K562 (cell line): ENCODE data around the gene CALR3. TPM values are rescaled to one million over a fixed set of nuclear protein-coding genes. Genes with fewer than 3 reads are reported as not detected.

Source experiments
- ATAC-seq: fragments of 200-7000 bp; cut with Tn5 transposase; 3 replicates; pipeline ENCODE4 v1.9.1; 2020; ENCODE audit warnings: moderate library complexity
- BruUV-seq: library from RNA; stranded (reverse); fragments of 400-500 nt; replicated peaks from 2 replicates; lab custom pipeline; 2021; lab: Mats Ljungman, UMichigan
- CTCF ChIA-PET: fragments of 300-600 bp; formaldehyde crosslinking; extraction: SDS; loops from one replicate; lab custom pipeline; 2021; ENCODE audit warnings: low intra/inter-chr PET ratio; lab: Yijun Ruan, JAX
- POLR2A ChIA-PET: fragments of 300-600, 350-650 bp; sonication (Branson Sonifier 250); formaldehyde crosslinking; extraction: SDS; loops from one replicate; lab custom pipeline; 2021; ENCODE audit warnings: antibody characterized with exemption, inconsistent platforms; lab: Yijun Ruan, JAX
- DNase-seq, 4 experiments: peaks; one replicate each; pipeline versions ENCODE4 v3.0.0 to v3.0.0-alpha.2; 2011 to 2018; ENCODE audit warnings: low spot score in 3 of 4, mixed read lengths in 3 of 4; ENCODE audit errors: extremely low read depth in 1 of 4
- FAIRE-seq: peaks from 2 replicates; lab custom pipeline; 2011; peaks lifted over from hg19 to GRCh38; lab: Jason Lieb, UNC
- H2AFZ ChIP-seq: 2 replicates; pipeline ENCODE4 v1.6.0; 2011; ENCODE audit warnings: low read depth, low read length, control low read depth, inconsistent platforms
- H3K27ac ChIP-seq: fragments of 200-600 bp; 3 replicates; pipeline ENCODE4 v1.8.0; 2011; ENCODE audit warnings: low read depth, mild to moderate bottlenecking, control low read depth, inconsistent platforms, low read length, moderate library complexity, mixed read lengths; ENCODE audit errors: extremely low read depth
- H3K27me3 ChIP-seq, 2 experiments: fragments of 300-600 bp in 1 of 2; 2 replicates in 1 of 2; 3 replicates in 1 of 2; pipeline versions ENCODE4 v1.6.0 to v1.8.0; 2011; ENCODE audit warnings: inconsistent platforms in 2 of 2, low read length in 2 of 2, mild to moderate bottlenecking in 1 of 2, mixed read lengths in 1 of 2, moderate library complexity in 1 of 2; ENCODE audit not compliant: control insufficient read depth in 2 of 2, insufficient read depth in 2 of 2
- H3K36me3 ChIP-seq: fragments of 300-600 bp; 3 replicates; pipeline ENCODE4 v1.8.0; 2011; ENCODE audit warnings: mild to moderate bottlenecking, low read length, inconsistent platforms; ENCODE audit not compliant: control insufficient read depth, insufficient read depth
- H3K4me1 ChIP-seq, 2 experiments: fragments of 200-600 bp in 1 of 2; replicated peaks in 1 of 2; 2 replicates in 1 of 2; 3 replicates in 1 of 2; pipeline versions ENCODE4 v1.5.1 to v1.8.0; 2011; ENCODE audit warnings: inconsistent platforms in 2 of 2, low read length in 2 of 2, mild to moderate bottlenecking in 1 of 2, mixed read lengths in 1 of 2, moderate library complexity in 1 of 2; ENCODE audit not compliant: control insufficient read depth in 2 of 2, insufficient read depth in 2 of 2
- H3K4me2 ChIP-seq: 2 replicates; pipeline ENCODE4 v1.6.1; 2011; ENCODE audit warnings: low read length, control low read depth, inconsistent platforms, mixed read lengths; ENCODE audit not compliant: insufficient read depth
- H3K4me3 ChIP-seq: fragments of 200-600 bp; sonication (generic), shearing (Covaris generic); 2 replicates; pipeline ENCODE4 v1.5.1; 2016; ENCODE audit warnings: control low read depth, inconsistent platforms
- H3K79me2 ChIP-seq: fragments of 200-600 bp; 3 replicates; pipeline ENCODE4 v1.8.0; 2011; ENCODE audit warnings: low read length, inconsistent platforms; ENCODE audit not compliant: control insufficient read depth, insufficient read depth
- H3K9ac ChIP-seq, 2 experiments: 2 replicates each; pipeline versions ENCODE4 v1.6.0 to v1.6.1; 2011; ENCODE audit warnings: low read depth in 2 of 2, low read length in 2 of 2, control low read depth in 1 of 2, inconsistent platforms in 1 of 2, mild to moderate bottlenecking in 1 of 2, mixed read lengths in 1 of 2; ENCODE audit not compliant: insufficient read depth in 1 of 2
- H3K9me1 ChIP-seq: one replicate; pipeline ENCODE4 v1.6.0; 2011; ENCODE audit warnings: inconsistent platforms, mild to moderate bottlenecking, low read length, moderate library complexity; ENCODE audit not compliant: control insufficient read depth, insufficient read depth
- H3K9me3 ChIP-seq: replicated peaks from 2 replicates; pipeline ENCODE4 v1.5.1; 2011; ENCODE audit warnings: low read depth, low read length, inconsistent platforms; ENCODE audit not compliant: control insufficient read depth, insufficient read depth
- H4K20me1 ChIP-seq: replicated peaks from 2 replicates; pipeline ENCODE4 v1.6.1; 2011; ENCODE audit warnings: low read length, inconsistent platforms, mixed read lengths; ENCODE audit not compliant: control insufficient read depth, insufficient read depth
- C11orf30 ChIP-seq: fragments of 450-650 bp; IDR thresholded peaks from 2 replicates; pipeline ENCODE4 v1.6.1; 2016; ENCODE audit warnings: low read depth, mild to moderate bottlenecking
- FOSL1 ChIP-seq: fragments of 200-800 bp; sonication (Bioruptor generic); conservative IDR thresholded peaks from 2 replicates; pipeline ENCODE4 v1.6.1; 2016; ENCODE audit warnings: missing genetic modification characterization, missing compliant biosample characterization
- GATA2 ChIP-seq: sonication (generic); formaldehyde crosslinking; IDR thresholded peaks from 2 replicates; pipeline ENCODE4 v1.4.0; 2020; ENCODE audit warnings: mild to moderate bottlenecking, missing genetic modification reagents
- NRF1 ChIP-seq, 2 experiments: fragments of 450-650 bp; IDR thresholded peaks in 1 of 2; conservative IDR thresholded peaks in 1 of 2; 2 replicates each; pipeline ENCODE4 v1.6.1; 2014; ENCODE audit warnings: mild to moderate bottlenecking in 2 of 2
- RAD21 ChIP-seq, 2 experiments: fragments of 250-450 bp in 1 of 2; fragments of 450-650 bp in 1 of 2; sonication (Bioruptor Pico) in 1 of 2; formaldehyde crosslinking in 1 of 2; IDR thresholded peaks in 1 of 2; conservative IDR thresholded peaks in 1 of 2; 2 replicates each; pipeline versions ENCODE4 v1.4.0 to v1.8.0; 2020 to 2022; ENCODE audit warnings: mild to moderate bottlenecking in 2 of 2, moderate library complexity in 1 of 2
- ZNF444 ChIP-seq: fragments of 250-450 bp; sonication (Bioruptor Pico); IDR thresholded peaks from 2 replicates; pipeline ENCODE4 v1.4.0; 2020; ENCODE audit warnings: mild to moderate bottlenecking, moderate library complexity
- ZNF699 ChIP-seq: fragments of 250-450 bp; sonication (Bioruptor Pico); IDR thresholded peaks from 2 replicates; pipeline ENCODE4 v1.8.0; 2021; ENCODE audit warnings: mild to moderate bottlenecking, moderate library complexity; ENCODE audit not compliant: insufficient replicate concordance
- ZSCAN29 ChIP-seq: fragments of 450-650 bp; IDR thresholded peaks from 2 replicates; pipeline ENCODE4 v1.6.1; 2017
- WGBS: fragments of 100-300 bp; shearing (Covaris generic); methylation state at CpG from one replicate; pipeline ENCODE4 v1.1.6; 2016; ENCODE audit warnings: low coverage, mixed read lengths; ENCODE audit not compliant: insufficient coverage; ENCODE audit errors: missing lambda C conversion rate; 5-methylcytosine and 5-hydroxymethylcytosine counted together
- in situ Hi-C: fragments of 300-500 bp; cut with MboI; formaldehyde crosslinking; loops from 4 replicates; pipeline ENCODE4 v1.15.0; 2018; ENCODE audit warnings: inconsistent platforms, mixed read lengths
- intact Hi-C: fragments of 100-400 bp; cut with micrococcal nuclease; formaldehyde crosslinking; loops from 2 replicates; pipeline ENCODE4 v1.14.2; 2022
- polyA plus RNA-seq, 8 experiments: library from polyadenylated mRNA; depleted of rRNA in 4 of 8; stranded (reverse) in 5 of 8; unstranded in 3 of 8; fragments of >200 nt; fragmentation: Nextera tagmentation in 2 of 8; fragmentation: Illumina TruSeq in 1 of 8; extraction: Ambion mirVana in 2 of 8; extraction: Trizol in 1 of 8; gene quantifications; 2 replicates each; pipeline versions ENCODE4 v1.2.1 to v1.2.3, GENCODE V29; 2011 to 2014; ENCODE audit warnings: inconsistent platforms in 1 of 8, missing spikeins in 1 of 8
- total RNA-seq, 7 experiments: library from RNA; depleted of rRNA in 6 of 7; stranded (reverse); fragments of >200 nt in 6 of 7; fragmentation: Illumina TruSeq in 2 of 7; extraction: Trizol in 2 of 7; gene quantifications; 2 replicates each; pipeline versions ENCODE4 v1.2.1 to v1.2.3, GENCODE V29; 2011 to 2021; ENCODE audit warnings: low replicate concordance in 1 of 7
- TF ChIP-seq, protein P1 (sequence below): fragments of 450-650 bp; IDR thresholded peaks from 2 replicates; pipeline ENCODE4 v1.6.1; 2016; ENCODE audit warnings: borderline replicate concordance
- TF ChIP-seq, protein P2 (sequence below), 2 experiments: IDR thresholded peaks in 1 of 2; conservative IDR thresholded peaks in 1 of 2; 2 replicates each; pipeline ENCODE4 v1.6.1; 2016; ENCODE audit warnings: low read depth in 2 of 2, mild to moderate bottlenecking in 1 of 2, missing compliant biosample characterization in 1 of 2, missing genetic modification characterization in 1 of 2, moderate library complexity in 1 of 2

The CALR3 gene
- total and polyA plus RNA-seq, 9 of the 15 experiments (the other 6 are each of a cell fraction or from before 2014, with no cell fraction given), result 0.15 to 0.41 (median 0.22) TPM; not detected in 4

DNA sequence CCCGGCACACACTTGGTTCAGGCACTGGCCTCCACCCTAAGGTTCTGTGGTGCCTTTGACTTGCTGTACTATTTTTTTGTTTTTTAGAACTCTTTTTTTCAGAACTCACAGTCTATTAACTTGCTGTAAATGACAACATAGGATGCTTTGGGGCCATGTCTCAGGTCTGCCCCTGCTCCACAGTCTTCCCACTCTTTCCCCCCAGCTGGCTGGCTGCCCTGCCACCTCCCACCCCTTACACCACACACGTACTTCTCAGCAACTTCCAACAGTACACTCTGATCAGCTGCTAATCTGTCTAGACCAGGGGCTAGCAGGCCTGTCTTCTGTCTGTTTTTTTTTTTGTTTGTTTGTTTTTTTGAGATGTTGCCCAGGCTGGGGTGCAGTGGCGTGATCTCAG lies 8.3 kb upstream of the CALR3 start:
- intact Hi-C loops, result no loop called here
- TF ChIP-seq RAD21 (CRISPR knock-in tag; conservative IDR thresholded peaks at IDR 0.05 in 1 of 2, IDR thresholded peaks at IDR 0.05 in 1 of 2) (no peak), GATA2 (no peak), FOSL1 (tag) (no peak), ZNF444 (CRISPR knock-in tag) (no peak), NRF1 (conservative IDR thresholded peaks at IDR 0.05 in 1 of 2, IDR thresholded peaks at IDR 0.05 in 1 of 2) (no peak), ZSCAN29 (no peak), C11orf30 (no peak), ZNF699 (CRISPR knock-in tag) (no peak)
- TF ChIP-seq, protein P1, sequence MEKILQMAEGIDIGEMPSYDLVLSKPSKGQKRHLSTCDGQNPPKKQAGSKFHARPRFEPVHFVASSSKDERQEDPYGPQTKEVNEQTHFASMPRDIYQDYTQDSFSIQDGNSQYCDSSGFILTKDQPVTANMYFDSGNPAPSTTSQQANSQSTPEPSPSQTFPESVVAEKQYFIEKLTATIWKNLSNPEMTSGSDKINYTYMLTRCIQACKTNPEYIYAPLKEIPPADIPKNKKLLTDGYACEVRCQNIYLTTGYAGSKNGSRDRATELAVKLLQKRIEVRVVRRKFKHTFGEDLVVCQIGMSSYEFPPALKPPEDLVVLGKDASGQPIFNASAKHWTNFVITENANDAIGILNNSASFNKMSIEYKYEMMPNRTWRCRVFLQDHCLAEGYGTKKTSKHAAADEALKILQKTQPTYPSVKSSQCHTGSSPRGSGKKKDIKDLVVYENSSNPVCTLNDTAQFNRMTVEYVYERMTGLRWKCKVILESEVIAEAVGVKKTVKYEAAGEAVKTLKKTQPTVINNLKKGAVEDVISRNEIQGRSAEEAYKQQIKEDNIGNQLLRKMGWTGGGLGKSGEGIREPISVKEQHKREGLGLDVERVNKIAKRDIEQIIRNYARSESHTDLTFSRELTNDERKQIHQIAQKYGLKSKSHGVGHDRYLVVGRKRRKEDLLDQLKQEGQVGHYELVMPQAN, result no peak
- TF ChIP-seq, protein P2, sequence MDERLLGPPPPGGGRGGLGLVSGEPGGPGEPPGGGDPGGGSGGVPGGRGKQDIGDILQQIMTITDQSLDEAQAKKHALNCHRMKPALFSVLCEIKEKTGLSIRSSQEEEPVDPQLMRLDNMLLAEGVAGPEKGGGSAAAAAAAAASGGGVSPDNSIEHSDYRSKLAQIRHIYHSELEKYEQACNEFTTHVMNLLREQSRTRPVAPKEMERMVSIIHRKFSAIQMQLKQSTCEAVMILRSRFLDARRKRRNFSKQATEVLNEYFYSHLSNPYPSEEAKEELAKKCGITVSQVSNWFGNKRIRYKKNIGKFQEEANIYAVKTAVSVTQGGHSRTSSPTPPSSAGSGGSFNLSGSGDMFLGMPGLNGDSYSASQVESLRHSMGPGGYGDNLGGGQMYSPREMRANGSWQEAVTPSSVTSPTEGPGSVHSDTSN (CRISPR knock-in tag; IDR thresholded peaks at IDR 0.05; ENCODE audit: low read depth), result no peak
- TF ChIP-seq, protein P2 (tag; conservative IDR thresholded peaks at IDR 0.05; ENCODE audit: low read depth), result no peak
- H3K4me3 ChIP-seq, result no peak overlapping the region
- H3K9me1 ChIP-seq, result no peaks in the 10 kb centered on the region
- H3K36me3 ChIP-seq, result peaks cover 30% of the 10 kb centered on the region; the same call in 2 of the 3 replicates
- H3K9me3 ChIP-seq, result no peaks in the 10 kb centered on the region
- H3K79me2 ChIP-seq, result no peaks in the 10 kb centered on the region
- 84% methylated on average over 3 of the region's 3 CpGs for WGBS
- no peak overlapping the region for H3K4me2 ChIP-seq
- BruUV-seq, result no TSS peak
- DNase-seq (no peak), ATAC-seq (no peak), FAIRE-seq (no peak)
- H3K9ac ChIP-seq, result no peak overlapping the region
- ChIA-PET POLR2A (no interaction called here), CTCF (no interaction called here)
- H2AFZ ChIP-seq, result no peak overlapping the region
- H3K27ac ChIP-seq, result no peak overlapping the region
- H3K27me3 ChIP-seq, result no peaks in the 10 kb centered on the region
- no peaks in the 10 kb centered on the region; a peak in 1 of 5 replicates for H3K4me1 ChIP-seq
- in situ Hi-C loops, result no loop called here
- H4K20me1 ChIP-seq, result no peaks in the 10 kb centered on the region
